ENCODE measurements around the gene DCBLD1. TPM values are rescaled to one million over a fixed set of nuclear protein-coding genes. Genes with fewer than 3 reads are reported as not detected.

DCBLD1 gene
- total and polyA plus RNA-seq, 4 donors: 2.7 to 10.4 (median 4.4) TPM

- Histone ChIP-seq H3K27me3 (ENCODE audit: control insufficient read depth in 4 of 4, insufficient read depth in 4 of 4, low read length in 3 of 4) (no peaks in the 10 kb centered on the region), H3K9me3 (ENCODE audit: control insufficient read depth in 4 of 4, low read length in 3 of 4) (no peaks in the 10 kb centered on the region), H3K9ac (ENCODE audit: low read depth in 1 of 2, low read length in 2 of 2) (no peak overlapping the region), H3K4me1 (ENCODE audit: control insufficient read depth in 4 of 4, insufficient read depth in 4 of 4, low read length in 3 of 4) (peaks cover 0 to 3% (median 1%) of the 10 kb centered on the region in 4 donors), H3K4me3 (ENCODE audit: low read depth in 1 of 3, low read length in 3 of 3) (no peak overlapping the region), H3K27ac (ENCODE audit: low read depth in 1 of 2, low read length in 2 of 2) (no peak overlapping the region), H3K36me3 (ENCODE audit: control insufficient read depth in 4 of 4, insufficient read depth in 3 of 4, low read depth in 1 of 4, low read length in 3 of 4) (peaks cover 0 to 11% (median 2%) of the 10 kb centered on the region in 4 donors)
- TF ChIP-seq NR2F2 (IDR thresholded peaks at IDR 0.05) (no peak), ZBTB33 (IDR thresholded peaks at IDR 0.05) (no peak), GABPA (IDR thresholded peaks at IDR 0.05 in 1 of 2, conservative IDR thresholded peaks at IDR 0.05 in 1 of 2) (no peak), TAF1 (conservative IDR thresholded peaks at IDR 0.05) (no peak), MAX (IDR thresholded peaks at IDR 0.05) (no peak), RXRA (IDR thresholded peaks at IDR 0.05) (no peak), SP1 (IDR thresholded peaks at IDR 0.05) (no peak), RAD21 (IDR thresholded peaks at IDR 0.05) (no peak), HNF4G (IDR thresholded peaks at IDR 0.05) (no peak), FOXA1 (IDR thresholded peaks at IDR 0.05) (no peak), REST (IDR thresholded peaks at IDR 0.05) (no peak), ATF3 (IDR thresholded peaks at IDR 0.05) (no peak), JUND (IDR thresholded peaks at IDR 0.05) (no peak), FOXA2 (IDR thresholded peaks at IDR 0.05) (no peak), EGR1 (IDR thresholded peaks at IDR 0.05; ENCODE audit: low read depth in 2 of 2) (no peak)
- no peak for DNase-seq (ENCODE audit: low spot score)
- WGBS: 93% methylated on average over 4 of the region's 4 CpGs
These were observed 76.8 kb downstream of the DCBLD1 start for GRCh38 chr6:117559299-117559698.

- H3K27ac ChIP-seq (ENCODE audit: low read depth in 1 of 2, low read length in 2 of 2): no peak overlapping the region
- H3K36me3 ChIP-seq (ENCODE audit: control insufficient read depth in 4 of 4, insufficient read depth in 3 of 4, low read depth in 1 of 4, low read length in 3 of 4): peaks cover 0 to 19% (median 6%) of the 10 kb centered on the region in 4 donors
- DNase-seq (ENCODE audit: low spot score): no peak
- no peaks in the 10 kb centered on the region for H3K27me3 ChIP-seq (ENCODE audit: control insufficient read depth in 4 of 4, insufficient read depth in 4 of 4, low read length in 3 of 4)
- H3K4me3 ChIP-seq (ENCODE audit: low read depth in 1 of 3, low read length in 3 of 3): no peak overlapping the region
- no peaks in the 10 kb centered on the region for H3K4me1 ChIP-seq (ENCODE audit: control insufficient read depth in 4 of 4, insufficient read depth in 4 of 4, low read length in 3 of 4)
- WGBS: 85% methylated on average over 3 of the region's 3 CpGs
- no peaks in the 10 kb centered on the region for H3K9me3 ChIP-seq (ENCODE audit: control insufficient read depth in 4 of 4, low read length in 3 of 4)
- TF ChIP-seq JUND (IDR thresholded peaks at IDR 0.05) (no peak), HNF4A (conservative IDR thresholded peaks at IDR 0.05) (no peak), NR2F2 (IDR thresholded peaks at IDR 0.05) (no peak), RXRA (IDR thresholded peaks at IDR 0.05) (no peak), REST (IDR thresholded peaks at IDR 0.05) (no peak), YY1 (IDR thresholded peaks at IDR 0.05) (no peak), MAX (IDR thresholded peaks at IDR 0.05) (no peak), ATF3 (IDR thresholded peaks at IDR 0.05) (no peak)
- no peak overlapping the region for H3K9ac ChIP-seq (ENCODE audit: low read depth in 1 of 2, low read length in 2 of 2)
These were observed 78.7 kb downstream of the DCBLD1 start for GRCh38 chr6:117561128-117561527.

Data from liver (tissue), 9 donors.